Neural crest cell (in vitro differentiated cells): ENCODE results near the gene TMEM132C. TPM values are rescaled to one million over a fixed set of nuclear protein-coding genes. Genes with fewer than 3 reads are reported as not detected.

Source experiments
- DNase-seq: peaks from one replicate; pipeline ENCODE4 v3.0.0; 2021; ENCODE audit warnings: low read depth, mixed read lengths, low spot score
- H3K27ac Mint-ChIP-seq: one replicate; pipeline ENCODE4 v1.8.0; 2021; ENCODE audit warnings: mild to moderate bottlenecking, mixed read lengths; ENCODE audit not compliant: unreplicated experiment
- H3K27me3 Mint-ChIP-seq: 2 replicates; pipeline ENCODE4 v1.8.0; 2021; ENCODE audit warnings: low read depth, mild to moderate bottlenecking, mixed read lengths
- H3K36me3 Mint-ChIP-seq: 2 replicates; pipeline ENCODE4 v1.8.0; 2021; ENCODE audit warnings: low read depth, mild to moderate bottlenecking, mixed read lengths
- H3K4me1 Mint-ChIP-seq: 2 replicates; pipeline ENCODE4 v1.8.0; 2021; ENCODE audit warnings: mixed read lengths
- H3K4me3 Mint-ChIP-seq: one replicate; pipeline ENCODE4 v1.8.0; 2021; ENCODE audit warnings: mild to moderate bottlenecking, mixed read lengths
- H3K9me3 Mint-ChIP-seq: 2 replicates; pipeline ENCODE4 v1.8.0; 2021; ENCODE audit warnings: mixed read lengths
- CTCF ChIP-seq: fragments of 200-600 bp; sonication (generic); conservative IDR thresholded peaks from 2 replicates; pipeline ENCODE4 v1.5.0; 2021; ENCODE audit warnings: antibody characterized with exemption, mild to moderate bottlenecking
- total RNA-seq: library from RNA; stranded (reverse); gene quantifications from 2 replicates; pipeline ENCODE4 v1.2.1, GENCODE V29; 2021

The TMEM132C gene
- total RNA-seq, 1 donor from 2014 or later, result 10.9 TPM

- no peak for DNase-seq
- Mint-ChIP-seq H3K4me3 (no peak overlapping the region), H3K27ac (no peak overlapping the region), H3K36me3 (peaks cover 7% of the 10 kb centered on the region), H3K27me3 (no peaks in the 10 kb centered on the region), H3K9me3 (no peaks in the 10 kb centered on the region), H3K4me1 (no peaks in the 10 kb centered on the region)
- TF ChIP-seq CTCF, result no peak
Measured at GRCh38 chr12:128623748-128624147, 356.8 kb downstream of the TMEM132C start.

- no peak for DNase-seq
- Mint-ChIP-seq H3K9me3 (no peaks in the 10 kb centered on the region), H3K4me1 (no peaks in the 10 kb centered on the region), H3K27ac (peak overlapping the region; percentile 63), H3K4me3 (no peak overlapping the region), H3K27me3 (no peaks in the 10 kb centered on the region), H3K36me3 (peaks cover 7% of the 10 kb centered on the region)
- TF ChIP-seq CTCF, result no peak
Measured at GRCh38 chr12:128626808-128627320, 359.9 kb downstream of the TMEM132C start.

- Mint-ChIP-seq H3K4me3 (no peak overlapping the region), H3K9me3 (no peaks in the 10 kb centered on the region), H3K36me3 (peaks cover 7% of the 10 kb centered on the region), H3K27me3 (no peaks in the 10 kb centered on the region), H3K4me1 (no peaks in the 10 kb centered on the region), H3K27ac (no peak overlapping the region)
- no peak for TF ChIP-seq CTCF
- DNase-seq, result no peak
Measured at GRCh38 chr12:128627659-128628058, 360.7 kb downstream of the TMEM132C start.

GRCh38 chr12:128629979-128630378 lies 363.0 kb downstream of the TMEM132C start:
- no peak for DNase-seq
- no peak overlapping the region for H3K4me3 Mint-ChIP-seq
- H3K36me3 Mint-ChIP-seq, result peaks cover 7% of the 10 kb centered on the region
- no peaks in the 10 kb centered on the region for H3K9me3 Mint-ChIP-seq
- no peaks in the 10 kb centered on the region for H3K4me1 Mint-ChIP-seq
- no peaks in the 10 kb centered on the region for H3K27me3 Mint-ChIP-seq
- H3K27ac Mint-ChIP-seq, result no peak overlapping the region
- TF ChIP-seq CTCF, result no peak

- Mint-ChIP-seq H3K27ac (no peak overlapping the region), H3K36me3 (peaks cover 4% of the 10 kb centered on the region), H3K4me1 (no peaks in the 10 kb centered on the region), H3K27me3 (no peaks in the 10 kb centered on the region), H3K4me3 (no peak overlapping the region), H3K9me3 (no peaks in the 10 kb centered on the region)
- TF ChIP-seq CTCF, result no peak
- DNase-seq, result no peak
Measured at GRCh38 chr12:128637642-128638606, 371.0 kb downstream of the TMEM132C start.
